Lung microvascular endothelial cell (primary cell): Measurements from ENCODE around the gene SASH1. TPM values are rescaled to one million over a fixed set of nuclear protein-coding genes. Genes with fewer than 3 reads are reported as not detected.

ENCODE experiments used
- DNase-seq, 2 donors: peaks; one replicate each; pipeline versions ENCODE4 v3.0.0 to v3.0.0-alpha.2; 2010; ENCODE audit warnings: low read depth in 2 of 2
- total RNA-seq: library from RNA; depleted of rRNA; stranded (reverse); fragments of >200 nt; gene quantifications from 2 replicates; pipeline ENCODE4 v1.2.1, GENCODE V29; 2014

The SASH1 gene
- total RNA-seq, 1 donor from 2014 or later = 116 TPM

DNA sequence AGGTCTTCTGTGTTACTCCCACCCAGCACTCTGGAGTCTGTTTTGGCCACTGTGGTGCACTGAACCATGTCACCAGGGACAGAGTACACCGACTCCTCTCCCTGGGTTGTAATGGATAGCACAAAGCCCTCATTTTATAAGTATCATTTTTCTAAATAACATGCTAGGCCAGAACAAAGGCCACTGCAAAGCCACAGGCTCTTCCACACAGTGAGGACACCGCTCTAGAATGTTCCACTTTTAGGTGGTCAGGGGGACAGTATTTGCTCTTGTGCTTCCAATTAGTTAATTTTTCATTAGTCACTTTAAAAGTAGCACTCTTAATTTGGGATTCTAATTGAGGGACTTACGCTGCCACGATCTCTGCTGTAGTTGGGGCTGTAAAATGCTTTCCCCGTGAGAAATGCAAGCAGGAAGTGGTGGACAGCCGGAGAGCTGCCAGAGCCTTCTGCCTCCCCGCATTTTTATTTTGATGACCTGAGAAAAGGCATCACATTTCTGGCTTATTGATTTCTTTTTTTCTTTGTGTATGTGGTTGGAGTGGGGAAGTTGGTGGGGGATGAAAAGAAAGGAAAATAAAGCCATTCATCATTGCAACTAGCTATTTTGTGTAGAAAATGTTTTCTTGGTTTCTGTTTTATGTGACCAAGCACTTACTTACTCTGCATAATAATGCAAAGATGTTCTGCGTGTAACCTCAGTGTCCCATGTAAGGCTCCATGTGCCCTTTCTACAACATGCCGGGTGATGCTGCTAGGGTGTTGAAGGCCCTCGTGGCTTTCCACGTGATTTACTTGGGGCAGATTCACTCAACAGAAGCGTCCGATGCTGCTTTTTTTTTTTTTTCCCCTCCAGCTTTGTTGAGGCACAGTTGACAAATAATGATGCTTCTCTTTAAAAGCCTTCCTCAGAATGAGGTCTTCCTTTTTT, 195.9 kb downstream of the SASH1 start:
- DNase-seq = no peak

GRCh38 chr6:148543540-148543939, 200.9 kb downstream of the SASH1 start:
- DNase-seq = no peak

DNA sequence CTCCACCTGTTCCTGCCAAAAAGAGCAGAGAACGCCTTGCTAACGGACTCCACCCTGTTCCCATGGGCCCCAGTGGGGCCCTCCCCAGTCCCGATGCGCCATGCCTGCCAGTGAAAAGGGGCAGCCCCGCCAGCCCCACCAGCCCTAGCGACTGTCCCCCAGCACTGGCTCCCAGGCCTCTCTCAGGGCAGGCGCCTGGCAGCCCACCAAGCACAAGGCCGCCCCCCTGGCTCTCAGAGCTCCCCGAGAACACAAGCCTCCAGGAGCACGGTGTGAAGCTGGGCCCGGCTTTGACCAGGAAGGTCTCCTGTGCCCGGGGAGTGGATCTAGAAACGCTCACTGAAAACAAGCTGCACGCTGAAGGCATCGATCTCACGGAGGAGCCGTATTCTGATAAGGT, 201.8 kb downstream of the SASH1 start:
- DNase-seq = no peak

DNA sequence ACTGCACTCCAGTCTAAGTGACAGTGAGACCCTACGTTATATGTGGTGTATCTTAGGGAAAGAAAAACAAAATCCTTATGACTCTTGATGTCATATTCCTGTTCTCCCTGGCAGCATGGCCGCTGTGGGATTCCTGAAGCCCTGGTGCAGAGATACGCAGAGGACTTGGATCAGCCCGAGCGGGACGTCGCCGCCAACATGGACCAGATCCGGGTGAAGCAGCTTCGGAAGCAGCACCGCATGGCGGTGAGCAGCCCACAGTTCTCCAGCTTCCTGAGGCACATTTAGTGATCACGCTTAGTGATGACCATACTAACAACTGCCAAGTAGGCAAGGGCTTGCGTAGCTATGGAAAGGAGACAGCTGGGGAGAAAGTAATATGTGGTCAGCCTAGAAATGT, 203.3 kb downstream of the SASH1 start:
- no peak for DNase-seq

DNA sequence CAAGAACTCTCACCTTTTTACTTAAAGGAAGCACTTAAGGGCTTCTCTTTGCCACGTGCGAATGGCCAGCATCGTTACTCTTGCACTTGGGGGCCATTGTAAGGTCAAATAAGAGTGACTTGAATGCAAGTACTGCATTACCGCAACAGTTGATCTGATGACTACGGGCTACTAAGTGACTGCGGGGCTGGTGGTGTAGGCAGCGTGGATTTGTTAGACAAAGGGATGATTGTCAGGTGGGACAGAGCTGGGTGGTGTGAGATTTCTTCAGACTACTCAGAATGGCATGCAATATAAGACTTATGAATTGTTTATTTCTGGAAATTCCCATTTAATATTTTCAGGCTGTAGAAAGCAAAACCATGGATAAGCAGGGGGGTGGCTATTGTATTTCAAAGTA, 204.5 kb downstream of the SASH1 start:
- DNase-seq = no peak

GRCh38 chr6:148548065-148548748, 205.6 kb downstream of the SASH1 start:
- no peak for DNase-seq

DNA sequence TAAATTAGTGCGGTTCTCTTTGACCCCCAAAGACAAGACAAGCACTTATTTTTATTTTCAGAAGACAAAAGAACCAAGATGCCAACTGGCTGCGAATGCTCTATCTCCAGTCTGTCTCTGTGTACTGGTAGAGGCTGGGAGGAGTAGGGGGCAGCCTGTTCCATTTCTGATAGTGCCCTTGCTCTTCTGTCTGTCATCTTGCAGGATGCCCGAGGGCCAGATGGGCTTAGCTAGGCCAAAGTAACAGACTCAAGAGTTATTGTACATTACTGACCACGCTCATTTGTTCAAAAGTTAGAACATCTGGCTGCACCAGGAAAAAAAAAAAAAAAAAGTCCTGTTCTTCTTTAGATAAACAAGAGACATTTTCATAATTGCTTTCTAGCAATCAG, 206.1 kb downstream of the SASH1 start:
- no peak for DNase-seq

DNA sequence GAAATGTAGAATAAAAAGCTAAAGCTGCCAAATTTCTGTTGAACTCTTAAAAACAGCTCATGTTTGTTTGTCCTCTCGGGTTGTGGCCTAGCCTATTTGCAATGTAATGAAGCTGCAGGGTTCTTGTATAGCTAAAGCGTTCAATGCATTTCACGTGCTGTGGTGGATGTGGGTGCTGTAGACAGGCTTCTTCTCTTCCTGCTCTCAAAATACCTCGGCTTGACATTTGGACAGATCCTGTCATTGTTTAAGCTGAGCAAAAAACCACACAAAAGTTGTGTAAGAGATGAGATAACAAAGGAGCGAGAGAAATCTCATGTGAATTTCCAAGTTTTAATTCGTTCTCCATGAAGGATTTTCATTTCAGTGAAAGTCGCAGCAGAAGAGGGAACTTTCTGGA, 207.9 kb downstream of the SASH1 start:
- no peak for DNase-seq

DNA sequence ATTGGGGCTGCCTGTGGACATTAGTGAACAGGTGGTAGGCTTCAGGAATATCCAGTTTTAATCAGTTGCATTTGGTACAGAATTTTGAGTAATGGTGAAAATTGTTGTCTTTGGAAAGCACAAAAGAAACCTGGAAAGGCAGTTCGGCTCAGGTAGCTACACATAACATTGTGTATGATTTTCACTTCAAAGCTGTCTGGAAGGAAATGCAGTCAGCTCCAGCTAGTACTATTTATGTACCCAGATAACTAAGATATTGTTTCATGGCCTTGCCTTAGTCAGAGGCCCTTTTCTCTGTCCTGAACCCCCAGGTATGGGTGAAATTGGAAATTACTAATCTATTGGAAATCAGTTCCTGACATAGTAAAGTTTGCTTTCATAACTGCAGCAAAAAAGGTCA, 208.6 kb downstream of the SASH1 start:
- DNase-seq = no peak

DNA sequence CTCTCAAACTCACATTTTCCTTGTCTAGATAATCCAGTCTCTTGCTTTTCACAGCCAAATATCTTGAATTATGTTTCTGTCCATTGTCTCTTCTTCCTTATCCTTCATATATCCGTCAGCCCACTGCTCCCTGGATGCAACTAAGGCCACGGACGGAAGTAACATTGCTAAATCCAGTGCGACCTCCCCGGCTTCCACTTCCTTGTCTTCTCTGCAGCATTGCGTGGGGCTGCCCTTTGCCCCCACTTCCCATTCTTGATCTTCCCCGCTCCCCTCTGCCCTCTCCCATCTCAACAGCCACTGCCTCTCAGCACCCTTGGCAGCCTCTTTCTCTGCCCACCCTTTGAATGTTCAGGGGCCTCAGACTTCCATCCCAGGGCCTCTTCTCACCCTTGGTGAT, 213.8 kb downstream of the SASH1 start:
- no peak for DNase-seq

GRCh38 chr6:148557796-148558321, 215.2 kb downstream of the SASH1 start:
- peak in 1 of 2 donors; percentile 19 for DNase-seq

GRCh38 chr6:148559848-148560433, 217.3 kb downstream of the SASH1 start:
- DNase-seq = peak; percentile 65 to 75

- DNase-seq = no peak
Measured at GRCh38 chr6:148561629-148562028, 219.0 kb downstream of the SASH1 start.

DNA sequence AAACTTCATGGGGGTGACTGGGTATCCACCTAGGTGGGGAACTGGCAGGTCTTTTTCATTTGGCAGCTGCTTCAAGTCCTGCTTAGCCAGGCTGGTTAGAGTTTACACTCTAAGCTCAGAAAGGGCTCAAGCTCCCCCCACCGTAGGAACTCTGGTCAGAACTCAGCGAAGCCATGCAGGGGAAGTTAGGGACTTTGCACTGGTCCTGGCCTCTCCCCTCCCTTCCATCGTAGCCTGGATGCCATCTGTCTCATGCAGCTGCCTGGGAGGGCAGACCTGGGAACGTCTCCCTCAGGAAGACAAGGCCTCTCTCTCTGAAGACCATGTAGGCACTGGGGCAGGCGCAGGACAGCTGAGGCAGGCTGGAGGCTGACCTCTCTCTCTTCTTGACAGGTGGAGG, 220.4 kb downstream of the SASH1 start:
- DNase-seq = no peak

GRCh38 chr6:148564494-148565035, 221.9 kb downstream of the SASH1 start:
- DNase-seq = no peak

DNA sequence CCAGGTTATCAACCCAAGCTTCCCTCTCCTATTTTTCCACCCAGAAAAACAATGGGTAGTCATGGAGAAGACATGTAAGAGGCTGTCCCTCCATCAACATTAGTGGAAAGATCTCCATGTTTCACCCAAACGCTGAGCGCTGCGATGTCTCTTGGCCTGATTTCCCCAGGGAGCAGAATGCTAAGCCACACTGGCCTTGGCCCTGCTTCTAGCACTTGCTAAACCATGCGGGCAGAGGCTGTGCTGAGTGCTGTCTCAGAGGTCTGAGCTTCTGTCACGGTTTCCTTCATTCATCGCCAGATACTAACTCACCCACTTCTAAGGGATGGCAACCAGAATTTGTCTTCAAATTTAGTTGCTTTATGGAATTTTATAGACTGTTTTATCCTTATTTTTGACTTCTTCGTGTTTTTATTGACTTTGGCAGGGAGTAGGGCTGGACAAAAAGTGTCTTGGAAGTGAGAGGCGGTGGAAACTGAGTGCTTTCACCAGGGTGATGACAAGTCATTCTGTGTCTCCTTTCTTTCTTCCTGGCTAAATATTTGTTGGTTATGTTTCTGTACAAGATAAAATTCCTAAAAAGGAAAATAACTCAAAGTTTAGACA, 222.8 kb downstream of the SASH1 start:
- DNase-seq = no peak

DNA sequence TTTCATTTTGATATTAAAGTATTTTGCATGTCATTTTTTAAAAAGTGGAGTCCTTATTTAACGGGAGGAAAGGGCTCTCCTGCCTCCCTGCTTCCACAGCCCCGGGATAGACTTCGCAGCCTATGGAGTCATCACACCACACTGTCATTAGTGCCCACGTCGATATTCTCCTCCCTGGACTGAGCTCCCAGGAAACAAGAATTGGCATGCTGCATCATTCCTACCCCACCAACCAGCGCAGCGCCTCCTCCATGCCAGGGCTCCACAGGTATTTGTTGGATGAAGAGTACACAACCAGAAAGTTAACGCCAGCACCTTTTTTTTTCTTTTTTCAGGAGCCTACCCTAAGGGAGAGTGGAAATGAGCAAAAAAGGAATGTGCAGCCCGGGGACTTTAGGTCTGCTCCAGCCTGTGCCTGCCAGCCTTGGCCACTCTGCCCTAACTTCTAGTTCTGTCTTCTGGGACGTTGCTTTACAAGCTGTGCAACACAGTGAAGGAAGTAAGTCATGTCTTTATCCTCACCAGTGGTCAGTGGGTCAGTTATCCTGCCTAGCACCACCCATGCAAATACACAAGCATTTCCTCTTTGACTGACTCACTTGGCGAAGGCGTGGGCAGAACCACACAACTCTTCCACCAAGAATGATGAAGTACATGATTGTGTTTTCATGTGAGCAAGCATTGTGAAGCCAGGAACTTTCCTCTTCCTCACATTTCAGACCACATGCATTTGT, 223.5 kb downstream of the SASH1 start:
- DNase-seq = peak; percentile 32 to 97

DNA sequence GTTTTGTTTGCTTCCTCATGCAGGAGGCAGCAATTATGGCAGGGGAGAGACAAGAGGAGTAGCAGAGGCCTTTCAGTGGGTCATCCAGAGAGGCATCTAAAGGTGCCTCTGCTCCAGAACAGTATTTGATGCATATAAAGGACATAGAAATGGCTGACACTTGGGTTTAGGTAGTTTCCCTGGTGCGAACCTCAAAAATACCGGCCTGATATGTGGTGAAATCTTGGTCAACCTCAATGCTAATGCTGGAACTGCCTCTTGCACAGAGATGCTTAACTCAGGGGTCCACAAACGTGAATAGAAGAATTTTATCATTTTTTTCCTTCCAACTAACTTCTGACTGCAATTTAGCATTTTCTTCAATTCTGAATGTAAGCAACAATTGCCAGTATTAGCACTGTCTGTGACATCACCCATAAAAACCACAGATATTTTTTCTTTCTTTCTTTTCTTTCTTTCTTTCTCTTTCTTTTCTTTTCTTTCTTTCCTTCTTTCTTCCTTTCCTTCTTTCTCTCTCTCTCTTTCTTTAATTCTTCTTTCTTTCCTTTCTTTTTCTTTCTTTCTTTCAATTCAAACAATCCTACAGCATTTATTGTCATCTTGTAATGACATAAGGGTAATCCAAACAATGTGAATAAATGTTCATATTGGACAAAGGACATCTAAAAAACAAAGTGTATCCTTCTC, 224.2 kb downstream of the SASH1 start:
- DNase-seq = no peak

GRCh38 chr6:148570456-148570855, 227.8 kb downstream of the SASH1 start:
- DNase-seq = no peak

- DNase-seq = no peak
Measured at GRCh38 chr6:148572676-148573335, 230.2 kb downstream of the SASH1 start.
